Measurements from ENCODE around the gene VPS25. TPM values are rescaled to one million over a fixed set of nuclear protein-coding genes. Genes with fewer than 3 reads are reported as not detected.

Gene VPS25
- total RNA-seq, 3 donors from 2014 or later (not counting 1 experiment from before 2014, with no cell fraction given): 39.9 to 46.4 (median 41.5) TPM

- no peak for DNase-seq
- H3K9me3 ChIP-seq (ENCODE audit: control insufficient read depth, insufficient read depth, low read length): no peaks in the 10 kb centered on the region
- intact Hi-C loops (cut with micrococcal nuclease): no loop called here
- H3K4me3 Mint-ChIP-seq: no peak overlapping the region
- peaks cover 7% of the 10 kb centered on the region in 2 donors for H3K4me1 Mint-ChIP-seq
- peaks cover 8% of the 10 kb centered on the region for H3K4me1 ChIP-seq (ENCODE audit: control insufficient read depth, insufficient read depth, low read length)
- H3K27me3 Mint-ChIP-seq (ENCODE audit: low read depth in 2 of 2): peaks cover 0 to 3% of the 10 kb centered on the region in 2 donors
- H3K36me3 Mint-ChIP-seq: no peaks in the 10 kb centered on the region
- H3K4me3 ChIP-seq (ENCODE audit: low read length): no peak overlapping the region
- ATAC-seq: no peak
- H3K36me3 ChIP-seq (ENCODE audit: control insufficient read depth, insufficient read depth, low read length): no peaks in the 10 kb centered on the region
- TF ChIP-seq CTCF (IDR thresholded peaks at IDR 0.05): no peak
- H3K27ac Mint-ChIP-seq: no peak overlapping the region
- 84% methylated on average over 2 of the region's 2 CpGs for WGBS (ENCODE audit: insufficient coverage)
- no peak overlapping the region for H3K27ac ChIP-seq (ENCODE audit: low read length)
- H3K27me3 ChIP-seq (ENCODE audit: control insufficient read depth, insufficient read depth, low read length): no peaks in the 10 kb centered on the region
- no peaks in the 10 kb centered on the region for H3K9me3 Mint-ChIP-seq
Measured at GRCh38 chr17:42803074-42803883, 30.0 kb downstream of the VPS25 start.

GRCh38 chr17:42804918-42805367 lies 31.7 kb downstream of the VPS25 start:
- Histone ChIP-seq H3K4me1 (ENCODE audit: control insufficient read depth, insufficient read depth, low read length) (no peaks in the 10 kb centered on the region), H3K36me3 (ENCODE audit: control insufficient read depth, insufficient read depth, low read length) (peaks cover 8% of the 10 kb centered on the region), H3K4me3 (ENCODE audit: low read length) (no peak overlapping the region), H3K27me3 (ENCODE audit: control insufficient read depth, insufficient read depth, low read length) (no peaks in the 10 kb centered on the region), H3K27ac (ENCODE audit: low read length) (no peak overlapping the region), H3K9me3 (ENCODE audit: control insufficient read depth, insufficient read depth, low read length) (no peaks in the 10 kb centered on the region)
- Mint-ChIP-seq H3K9me3 (no peaks in the 10 kb centered on the region), H3K36me3 (no peaks in the 10 kb centered on the region), H3K27ac (no peak overlapping the region), H3K4me3 (no peak overlapping the region), H3K4me1 (no peaks in the 10 kb centered on the region), H3K27me3 (ENCODE audit: low read depth in 2 of 2) (no peaks in the 10 kb centered on the region)
- intact Hi-C loops (cut with micrococcal nuclease): no loop called here
- ATAC-seq (no peak), DNase-seq (no peak)
- 96% methylated on average over 1 of the region's 1 CpG for WGBS (ENCODE audit: insufficient coverage)
- TF ChIP-seq CTCF (IDR thresholded peaks at IDR 0.05): no peak

- no peak for ATAC-seq
- 95% methylated on average over 1 of the region's 1 CpG for WGBS (ENCODE audit: insufficient coverage)
Measured at GRCh38 chr17:42806249-42806648, 33.0 kb downstream of the VPS25 start.

More at GRCh38 chr17:42806249-42806648, 33.0 kb downstream of the VPS25 start:
- peaks cover 8% of the 10 kb centered on the region for H3K36me3 Mint-ChIP-seq
- Histone ChIP-seq H3K9me3 (ENCODE audit: control insufficient read depth, insufficient read depth, low read length) (no peaks in the 10 kb centered on the region), H3K4me3 (ENCODE audit: low read length) (no peak overlapping the region), H3K36me3 (ENCODE audit: control insufficient read depth, insufficient read depth, low read length) (peaks cover 20% of the 10 kb centered on the region), H3K27me3 (ENCODE audit: control insufficient read depth, insufficient read depth, low read length) (no peaks in the 10 kb centered on the region), H3K27ac (ENCODE audit: low read length) (no peak overlapping the region), H3K4me1 (ENCODE audit: control insufficient read depth, insufficient read depth, low read length) (no peaks in the 10 kb centered on the region)
- no peak overlapping the region for H3K4me3 Mint-ChIP-seq
- DNase-seq: no peak
- no peaks in the 10 kb centered on the region for H3K4me1 Mint-ChIP-seq
- H3K27ac Mint-ChIP-seq: no peak overlapping the region
- intact Hi-C loops (cut with micrococcal nuclease): no loop called here
- no peaks in the 10 kb centered on the region for H3K27me3 Mint-ChIP-seq (ENCODE audit: low read depth in 2 of 2)
- TF ChIP-seq CTCF (IDR thresholded peaks at IDR 0.05): no peak
- H3K9me3 Mint-ChIP-seq: no peaks in the 10 kb centered on the region

All from natural killer cell (primary cell).